ENCODE measurements around the gene ARRDC2.

- TF ChIP-seq CTCF (IDR thresholded peaks at IDR 0.05; ENCODE audit: poor library complexity) = no peak
- TF ChIP-seq EZH2 (IDR thresholded peaks at IDR 0.05; ENCODE audit: borderline replicate concordance) = no peak
Observed at GRCh38 chr19:17981611-17982010, 26.4 kb upstream of the ARRDC2 start.
